GM12878 (cell line): Measurements from ENCODE around the gene EPHB1. TPM values are rescaled to one million over a fixed set of nuclear protein-coding genes. Genes with fewer than 3 reads are reported as not detected.

Experiments
- ATAC-seq: fragments of 200-7000 bp; cut with Tn5 transposase; 3 replicates; pipeline ENCODE4 v1.9.1; 2020; ENCODE audit warnings: mild to moderate bottlenecking, moderate library complexity
- Bru-seq: library from RNA; stranded (reverse); fragments of 400-500 nt; gene quantifications from one replicate; lab custom pipeline; 2021; lab: Mats Ljungman, UMichigan
- BruChase-seq, 2 experiments: library from RNA; stranded (reverse); fragments of 400-500 nt; gene quantifications; one replicate each; lab custom pipeline; 2021; lab: Mats Ljungman, UMichigan
- BruUV-seq: library from RNA; stranded (reverse); fragments of 400-500 nt; replicated peaks from 2 replicates; lab custom pipeline; 2021; lab: Mats Ljungman, UMichigan
- CTCF ChIA-PET: fragments of 300-600 bp; sonication (Branson Sonifier 250); formaldehyde crosslinking; extraction: SDS; loops from one replicate; lab custom pipeline; 2021; ENCODE audit warnings: inconsistent platforms; lab: Yijun Ruan, JAX
- POLR2A ChIA-PET: fragments of 350-600 bp; formaldehyde crosslinking; extraction: SDS; loops from one replicate; lab custom pipeline; 2021; ENCODE audit warnings: inconsistent platforms; lab: Charles Lee
- RAD21 ChIA-PET: fragments of 300-600 bp; sonication (Branson Sonifier 250); formaldehyde crosslinking; loops from one replicate; lab custom pipeline; 2023; ENCODE audit warnings: antibody characterized with exemption; ENCODE audit not compliant: unreplicated experiment; lab: Charles Lee
- SMC1A ChIA-PET: fragments of 300-600 bp; sonication (Branson Sonifier 250); formaldehyde crosslinking; loops from one replicate; lab custom pipeline; 2023; ENCODE audit not compliant: unreplicated experiment, uncharacterized antibody; lab: Charles Lee
- DNase-seq: peaks from one replicate; pipeline ENCODE4 v3.0.0-alpha.2; 2011; ENCODE audit warnings: low read depth, low spot score
- FAIRE-seq: peaks from 3 replicates; lab custom pipeline; 2011; peaks lifted over from hg19 to GRCh38; lab: Jason Lieb, UNC
- H2AFZ ChIP-seq: 2 replicates; pipeline ENCODE4 v1.6.0; 2011; ENCODE audit warnings: low read depth, low read length, control low read depth; ENCODE audit not compliant: control insufficient read depth
- H3K27ac ChIP-seq: 2 replicates; pipeline ENCODE4 v1.5.1; 2011; ENCODE audit warnings: control low read depth; ENCODE audit not compliant: control insufficient read depth, insufficient read depth
- H3K27me3 ChIP-seq, 2 experiments: replicated peaks in 1 of 2; 2 replicates each; pipeline versions ENCODE4 v1.6.0 to v1.6.1; 2011; ENCODE audit warnings: low read length in 1 of 2; ENCODE audit not compliant: control insufficient read depth in 2 of 2, insufficient read depth in 2 of 2
- H3K36me3 ChIP-seq, 2 experiments: 2 replicates each; pipeline ENCODE4 v1.5.1; 2011; ENCODE audit warnings: low read length in 1 of 2; ENCODE audit not compliant: control insufficient read depth in 2 of 2, insufficient read depth in 2 of 2
- H3K4me1 ChIP-seq: 2 replicates; pipeline ENCODE4 v1.6.1; 2011; ENCODE audit warnings: mild to moderate bottlenecking, low read length, moderate library complexity, mixed read lengths; ENCODE audit not compliant: control insufficient read depth, insufficient read depth
- H3K4me2 ChIP-seq: 2 replicates; pipeline ENCODE4 v1.6.0; 2011; ENCODE audit warnings: control low read depth; ENCODE audit not compliant: control insufficient read depth, insufficient read depth
- H3K4me3 ChIP-seq: fragments of 200-600 bp; sonication (generic); 2 replicates; pipeline ENCODE4 v1.5.1; 2016
- H3K79me2 ChIP-seq: 2 replicates; pipeline ENCODE4 v1.6.0; 2011; ENCODE audit warnings: low read length; ENCODE audit not compliant: control insufficient read depth, insufficient read depth
- H3K9ac ChIP-seq: 2 replicates; pipeline ENCODE4 v1.8.0; 2011; ENCODE audit warnings: low read length, control low read depth, mixed read lengths; ENCODE audit not compliant: control insufficient read depth, insufficient read depth
- H3K9me3 ChIP-seq: replicated peaks from 3 replicates; pipeline ENCODE4 v1.5.1; 2011; ENCODE audit warnings: mild to moderate bottlenecking, low read length; ENCODE audit not compliant: control insufficient read depth, insufficient read depth
- H4K20me1 ChIP-seq: 2 replicates; pipeline ENCODE4 v1.6.0; 2011; ENCODE audit not compliant: control insufficient read depth, insufficient read depth
- CHD2 ChIP-seq: IDR thresholded peaks from 2 replicates; pipeline ENCODE4 v1.6.1; 2011; ENCODE audit warnings: low read depth, low read length, improper control_type of control experiment, borderline replicate concordance
- GABPA ChIP-seq: IDR thresholded peaks from 2 replicates; pipeline ENCODE4 v1.6.1; 2014; ENCODE audit warnings: antibody characterized with exemption, low read depth, mild to moderate bottlenecking, inconsistent platforms
- HDGF ChIP-seq: fragments of 450-650 bp; IDR thresholded peaks from 2 replicates; pipeline ENCODE4 v1.6.1; 2016; ENCODE audit warnings: antibody characterized with exemption
- IRF3 ChIP-seq: fragments of 450-650 bp; IDR thresholded peaks from 2 replicates; pipeline ENCODE4 v1.6.1; 2014; ENCODE audit warnings: mild to moderate bottlenecking
- NBN ChIP-seq: fragments of 450-650 bp; IDR thresholded peaks from 2 replicates; pipeline ENCODE4 v1.6.1; 2016
- NFYA ChIP-seq: IDR thresholded peaks from 2 replicates; pipeline ENCODE4 v1.6.1; 2011; ENCODE audit warnings: low read depth, mild to moderate bottlenecking, low read length, improper control_type of control experiment, borderline replicate concordance
- SP1 ChIP-seq: IDR thresholded peaks from one replicate; pipeline ENCODE4 v1.6.1; 2011; ENCODE audit warnings: low read depth, low read length
- YBX1 ChIP-seq: fragments of 450-650 bp; IDR thresholded peaks from 2 replicates; pipeline ENCODE4 v1.6.1; 2016; ENCODE audit warnings: antibody characterized with exemption
- WGBS: methylation state at CpG from one replicate; pipeline ENCODE4 v1.1.6; 2016; ENCODE audit warnings: low lambda C conversion rate; ENCODE audit not compliant: insufficient replicate concordance, insufficient coverage; ENCODE audit errors: missing lambda C conversion rate; 5-methylcytosine and 5-hydroxymethylcytosine counted together
- in situ Hi-C: fragments of 300-500 bp; cut with MboI; formaldehyde crosslinking; loops from 9 replicates; pipeline ENCODE4 v1.14.3; 2018; ENCODE audit warnings: mixed read lengths
- intact Hi-C: fragments of 100-400 bp; cut with micrococcal nuclease; formaldehyde crosslinking; loops from one replicate; pipeline ENCODE4 v1.14.2; 2022; ENCODE audit not compliant: unreplicated experiment
- long read RNA-seq, 2 experiments: library from polyadenylated mRNA; unstranded; transcript quantifications; one replicate each; pipeline ENCODE4 v2.0.0, GENCODE V29; 2019 to 2020
- polyA minus RNA-seq, 3 experiments: library from RNA; depleted of rRNA, polyadenylated mRNA; stranded (reverse); fragments of >200 nt; gene quantifications; 2 replicates each; pipeline ENCODE4 v1.2.3, GENCODE V29; 2011
- polyA plus RNA-seq, 11 experiments: library from polyadenylated mRNA; depleted of rRNA in 4 of 11; unstranded in 6 of 11; stranded (reverse) in 5 of 11; fragments of >200 nt; fragmentation: Nextera tagmentation in 4 of 11; fragmentation: Illumina TruSeq in 1 of 11; extraction: Ambion mirVana in 4 of 11; extraction: Trizol in 1 of 11; gene quantifications; 1 replicate in 1 of 11; 2 replicates in 10 of 11; pipeline versions ENCODE4 v1.2.1 to v1.2.3, GENCODE V29; 2011 to 2016; ENCODE audit warnings: inconsistent platforms in 2 of 11, missing spikeins in 2 of 11, low read depth in 1 of 11
- total RNA-seq, 4 experiments: library from RNA; depleted of rRNA in 3 of 4; stranded (reverse); fragments of >200 nt in 3 of 4; fragmentation: Illumina TruSeq in 1 of 4; extraction: Trizol in 1 of 4; gene quantifications; 2 replicates each; pipeline versions ENCODE4 v1.2.1 to v1.2.3, GENCODE V29; 2013 to 2021
- TF ChIP-seq, protein P1 (sequence below): fragments of 450-650 bp; IDR thresholded peaks from 2 replicates; pipeline ENCODE4 v1.6.1; 2017; ENCODE audit warnings: antibody characterized with exemption, mild to moderate bottlenecking, moderate library complexity
- TF ChIP-seq, protein P2 (sequence below): IDR thresholded peaks from 2 replicates; pipeline ENCODE4 v1.6.1; 2012; ENCODE audit warnings: low read depth, low read length, improper control_type of control experiment
- TF ChIP-seq, protein P3 (sequence below): fragments of 450-650 bp; IDR thresholded peaks from 2 replicates; pipeline ENCODE4 v1.6.1; 2016; ENCODE audit warnings: mild to moderate bottlenecking

EPHB1 gene
- 62.8 and 71.3 TPM in 2 replicates for total RNA-seq (2013; cell fraction: nucleolus; rRNA removed)
- total RNA-seq (2014; rRNA removed) (1.3 and 1.5 TPM in 2 replicates), total RNA-seq (2014; rRNA removed; fragmentation: Illumina TruSeq; extraction: Trizol) (0.67 and 0.69 TPM in 2 replicates), total RNA-seq (2021) (1.8 and 2.2 TPM in 2 replicates), polyA plus RNA-seq (2011; rRNA removed) (11.3 and 23.8 TPM in 2 replicates), polyA plus RNA-seq (2014; fragmentation: Illumina TruSeq; extraction: Trizol) (0.52 and 0.84 TPM in 2 replicates), polyA plus RNA-seq (2014; fragmentation: Nextera tagmentation; extraction: Ambion mirVana) (under 1 TPM; 0.34 to 0.49 TPM), polyA plus RNA-seq (2014; rRNA removed) (0.33 and 0.51 TPM in 2 replicates), polyA plus RNA-seq (2016; fragmentation: Nextera tagmentation; extraction: Ambion mirVana) (1 to 10 TPM; 1.6 TPM), polyA minus RNA-seq (2011; rRNA and poly(A)+ RNA removed) (54.3 and 64.7 TPM in 2 replicates), Bru-seq, nascent RNA (percentile 83 among the genes with signal in this experiment), BruChase-seq, experiment 1, labeled RNA remaining after a 6-hour chase (percentile 78 among the genes with signal in this experiment), BruChase-seq, experiment 2, labeled RNA remaining after a 2-hour chase (percentile 76 among the genes with signal in this experiment)
- 1.4 TPM for polyA plus RNA-seq (2011; ENCODE audit: low read depth)
- polyA plus RNA-seq (2011; cell fraction: cytosol; rRNA removed), result 16.7 and 23.2 TPM in 2 replicates
- polyA plus RNA-seq (2011; cell fraction: nucleus; rRNA removed), result 40.2 and 43.2 TPM in 2 replicates
- 2.4 and 3.9 TPM in 2 replicates for polyA plus RNA-seq (2012)
- polyA minus RNA-seq (2011; cell fraction: cytosol; rRNA and poly(A)+ RNA removed), result 18.7 and 25.7 TPM in 2 replicates
- 161 and 396 TPM in 2 replicates for polyA minus RNA-seq (2011; cell fraction: nucleus; rRNA and poly(A)+ RNA removed)
- long read RNA-seq, experiment 1, full-length matches to known transcripts, result 9 of 21 reads
- long read RNA-seq, experiment 1, partial matches to known transcripts, result 7 of 21 reads
- long read RNA-seq, experiment 1, other reads (novel, unspliced or antisense), result 5 of 21 reads
- long read RNA-seq, experiment 2, full-length matches to known transcripts, result 2 of 45 reads
- long read RNA-seq, experiment 2, partial matches to known transcripts, result 20 of 45 reads
- long read RNA-seq, experiment 2, other reads (novel, unspliced or antisense), result 23 of 45 reads

DNA sequence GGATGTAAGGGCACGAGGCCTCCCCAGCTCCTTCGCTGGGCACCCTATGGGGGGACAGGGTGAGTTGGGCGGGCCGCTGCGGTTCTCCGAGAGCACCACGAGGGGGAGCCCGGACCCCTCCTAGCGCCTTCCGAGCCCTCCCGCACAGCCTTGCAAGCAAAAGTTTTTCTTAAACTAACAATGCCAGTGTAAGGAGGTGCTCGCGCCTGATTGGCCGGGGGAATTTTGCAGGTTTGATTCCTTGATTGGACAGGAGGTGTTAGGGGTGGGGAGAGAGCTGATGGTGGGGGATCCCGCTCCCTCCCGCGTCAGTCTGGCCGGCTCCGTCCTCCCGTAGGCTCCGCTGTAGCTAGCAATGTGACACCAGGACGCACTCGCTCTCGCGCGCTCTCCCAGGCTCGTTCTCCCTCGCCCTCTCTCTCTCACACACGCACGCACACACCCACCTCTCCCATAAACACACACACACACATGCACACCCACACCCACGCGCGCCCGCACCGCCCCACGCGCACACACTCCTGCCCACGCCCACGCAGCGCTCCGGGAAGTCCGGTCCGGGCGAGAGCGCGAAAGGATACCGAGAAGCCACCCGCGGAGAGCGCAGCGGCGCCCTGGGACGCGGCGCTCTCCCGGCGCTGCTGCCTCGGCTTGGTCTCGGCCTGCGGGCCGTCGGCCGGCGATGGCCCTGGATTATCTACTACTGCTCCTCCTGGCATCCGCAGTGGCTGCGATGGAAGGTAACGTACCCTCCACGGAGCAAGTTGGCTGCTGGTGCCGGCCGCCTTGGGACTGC, at the start of gene EPHB1:
TSS of gene EPHB1 (plus strand) at position 311 of the 796 bp plus-strand sequence.
- ChIA-PET CTCF (interaction anchor here (0.7 to 5.9 kb wide), 88 partner anchors 9 to 1248 kb away, joined by 3 to 88 read pairs (median 4); no protein-coding TSS in a partner anchor), SMC1A (interaction anchor here (0.6 to 14.4 kb wide), 58 partner anchors 10 to 725 kb away, joined by 3 to 110 read pairs (median 4); no protein-coding TSS in a partner anchor), POLR2A (interaction anchor here (0.5 to 3.1 kb wide), 11 partner anchors 9 to 445 kb away, joined by 3 to 11 read pairs (median 4); no protein-coding TSS in a partner anchor), RAD21 (interaction anchor here (0.6 to 10.5 kb wide), 72 partner anchors 8 to 1402 kb away, joined by 3 to 146 read pairs (median 4); no protein-coding TSS in a partner anchor)
- Histone ChIP-seq H3K27ac (peak within 1 kb of the TSS; percentile 54), H3K27me3 (no peaks in the 10 kb centered on the region; a peak in 1 of 4 replicates), H3K9ac (peak within 1 kb of the TSS; percentile 75), H4K20me1 (no peaks in the 10 kb centered on the region), H2AFZ (peak within 1 kb of the TSS; percentile 67), H3K4me3 (peak within 1 kb of the TSS; percentile 74), H3K4me2 (peak within 1 kb of the TSS; percentile 91), H3K4me1 (0 out of 2 replicates have a peak, but pooled peaks cover 3% of the 10 kb centered on the region), H3K79me2 (peaks cover 51% of the 10 kb centered on the region), H3K36me3 (no peaks in the 10 kb centered on the region), H3K9me3 (no peaks in the 10 kb centered on the region)
- intact Hi-C loops (loop anchor here (1.0 to 5.0 kb wide), 9 partner anchors 42 to 1100 kb away; no protein-coding TSS in a partner anchor), in situ Hi-C loops (loop anchor here (5.0 to 25.0 kb wide), 3 partner anchors 450 to 1092 kb away; no protein-coding TSS in a partner anchor)
- WGBS, result under 1% methylated on average over 49 of the region's 70 CpGs
- DNase-seq (peak; percentile 94), FAIRE-seq (peak; percentile 89), ATAC-seq (peak; percentile 83)
- BruUV-seq, result no TSS peak
- TF ChIP-seq SP1, result no peak
- peak; percentile 97 for TF ChIP-seq NBN
- TF ChIP-seq, protein P1, sequence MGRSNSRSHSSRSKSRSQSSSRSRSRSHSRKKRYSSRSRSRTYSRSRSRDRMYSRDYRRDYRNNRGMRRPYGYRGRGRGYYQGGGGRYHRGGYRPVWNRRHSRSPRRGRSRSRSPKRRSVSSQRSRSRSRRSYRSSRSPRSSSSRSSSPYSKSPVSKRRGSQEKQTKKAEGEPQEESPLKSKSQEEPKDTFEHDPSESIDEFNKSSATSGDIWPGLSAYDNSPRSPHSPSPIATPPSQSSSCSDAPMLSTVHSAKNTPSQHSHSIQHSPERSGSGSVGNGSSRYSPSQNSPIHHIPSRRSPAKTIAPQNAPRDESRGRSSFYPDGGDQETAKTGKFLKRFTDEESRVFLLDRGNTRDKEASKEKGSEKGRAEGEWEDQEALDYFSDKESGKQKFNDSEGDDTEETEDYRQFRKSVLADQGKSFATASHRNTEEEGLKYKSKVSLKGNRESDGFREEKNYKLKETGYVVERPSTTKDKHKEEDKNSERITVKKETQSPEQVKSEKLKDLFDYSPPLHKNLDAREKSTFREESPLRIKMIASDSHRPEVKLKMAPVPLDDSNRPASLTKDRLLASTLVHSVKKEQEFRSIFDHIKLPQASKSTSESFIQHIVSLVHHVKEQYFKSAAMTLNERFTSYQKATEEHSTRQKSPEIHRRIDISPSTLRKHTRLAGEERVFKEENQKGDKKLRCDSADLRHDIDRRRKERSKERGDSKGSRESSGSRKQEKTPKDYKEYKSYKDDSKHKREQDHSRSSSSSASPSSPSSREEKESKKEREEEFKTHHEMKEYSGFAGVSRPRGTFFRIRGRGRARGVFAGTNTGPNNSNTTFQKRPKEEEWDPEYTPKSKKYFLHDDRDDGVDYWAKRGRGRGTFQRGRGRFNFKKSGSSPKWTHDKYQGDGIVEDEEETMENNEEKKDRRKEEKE, result no peak
- TF ChIP-seq, protein P2, sequence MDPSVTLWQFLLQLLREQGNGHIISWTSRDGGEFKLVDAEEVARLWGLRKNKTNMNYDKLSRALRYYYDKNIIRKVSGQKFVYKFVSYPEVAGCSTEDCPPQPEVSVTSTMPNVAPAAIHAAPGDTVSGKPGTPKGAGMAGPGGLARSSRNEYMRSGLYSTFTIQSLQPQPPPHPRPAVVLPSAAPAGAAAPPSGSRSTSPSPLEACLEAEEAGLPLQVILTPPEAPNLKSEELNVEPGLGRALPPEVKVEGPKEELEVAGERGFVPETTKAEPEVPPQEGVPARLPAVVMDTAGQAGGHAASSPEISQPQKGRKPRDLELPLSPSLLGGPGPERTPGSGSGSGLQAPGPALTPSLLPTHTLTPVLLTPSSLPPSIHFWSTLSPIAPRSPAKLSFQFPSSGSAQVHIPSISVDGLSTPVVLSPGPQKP, result no peak
- TF ChIP-seq GABPA, result no peak
- no peak for TF ChIP-seq YBX1
- peak; percentile 92 for TF ChIP-seq HDGF
- no peak for TF ChIP-seq NFYA
- TF ChIP-seq CHD2, result peak; percentile 49; the same call in 1 of the 2 replicates
- TF ChIP-seq, protein P3, sequence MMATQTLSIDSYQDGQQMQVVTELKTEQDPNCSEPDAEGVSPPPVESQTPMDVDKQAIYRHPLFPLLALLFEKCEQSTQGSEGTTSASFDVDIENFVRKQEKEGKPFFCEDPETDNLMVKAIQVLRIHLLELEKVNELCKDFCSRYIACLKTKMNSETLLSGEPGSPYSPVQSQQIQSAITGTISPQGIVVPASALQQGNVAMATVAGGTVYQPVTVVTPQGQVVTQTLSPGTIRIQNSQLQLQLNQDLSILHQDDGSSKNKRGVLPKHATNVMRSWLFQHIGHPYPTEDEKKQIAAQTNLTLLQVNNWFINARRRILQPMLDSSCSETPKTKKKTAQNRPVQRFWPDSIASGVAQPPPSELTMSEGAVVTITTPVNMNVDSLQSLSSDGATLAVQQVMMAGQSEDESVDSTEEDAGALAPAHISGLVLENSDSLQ, result peak; percentile 86
- no peak for TF ChIP-seq IRF3
